Activated CD4-positive, alpha-beta T cell treated with anti-CD3 and anti-CD28 coated beads for 48 hours (primary cell): ENCODE data around the gene NDOR1.
"Not testable (repeated sequence)": the region's sequence is repeated elsewhere in the genome, so short reads cannot be mapped to it uniquely, and the experiment has no call there.

Source experiments
- DNase-seq: peaks from one replicate; pipeline ENCODE4 v3.0.0-alpha.2; 2020

NDOR1 gene

GRCh38 chr9:137245450-137246421 lies 40.2 kb downstream of the NDOR1 start:
- DNase-seq = no peak

DNA sequence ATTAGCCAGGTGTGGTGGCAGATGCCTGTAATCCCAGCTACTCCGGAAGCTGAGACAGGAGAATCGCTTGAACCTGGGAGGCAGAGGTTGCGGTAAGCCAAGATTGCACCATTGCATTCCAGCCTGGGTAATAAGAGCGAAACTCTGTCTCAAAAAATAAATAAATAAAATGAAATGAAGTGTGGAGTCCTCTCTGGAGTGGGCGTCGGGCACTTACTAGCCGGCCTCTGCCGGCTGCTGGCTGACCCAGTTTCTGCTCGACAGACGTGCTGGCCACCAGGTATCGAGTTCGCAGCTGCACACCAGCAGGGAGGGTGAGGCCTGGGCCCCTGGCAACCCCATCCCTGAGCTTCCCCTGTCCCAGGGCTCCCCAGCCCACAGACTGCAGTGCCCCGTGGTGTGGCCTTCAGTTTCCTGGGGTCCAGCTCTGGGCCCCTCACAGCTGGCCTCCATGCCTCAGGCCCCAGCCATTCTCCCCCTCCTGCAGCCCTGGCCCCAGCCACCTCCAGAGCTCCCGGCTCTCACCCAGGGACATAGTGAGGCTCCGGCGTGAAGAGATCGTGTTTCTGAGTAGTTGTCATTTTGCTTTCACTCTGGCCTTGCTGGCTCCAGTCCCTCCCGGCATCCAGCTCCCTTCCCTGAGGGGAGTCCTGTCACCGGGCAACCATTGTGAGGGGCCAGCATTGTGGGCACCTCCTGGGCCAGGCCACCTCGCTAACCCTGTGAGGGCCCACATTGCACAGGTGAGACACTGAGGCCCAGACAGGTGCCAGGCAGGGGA lies 41.8 kb downstream of the NDOR1 start:
- no peak for DNase-seq

DNA sequence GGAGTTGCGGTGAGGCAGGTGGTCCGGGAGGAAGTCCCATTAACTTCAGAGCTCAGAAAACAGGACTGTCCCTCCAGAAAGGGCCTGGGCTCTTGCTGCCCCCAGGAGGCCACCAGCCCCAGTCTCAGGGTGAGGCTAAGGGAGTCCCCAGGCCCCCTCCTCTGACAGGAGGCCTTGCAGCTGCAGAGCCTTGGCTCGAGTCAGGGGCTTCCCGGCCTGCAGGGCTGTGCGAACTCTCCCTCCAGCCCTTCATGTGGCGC lies 42.3 kb downstream of the NDOR1 start:
- no peak for DNase-seq

DNA sequence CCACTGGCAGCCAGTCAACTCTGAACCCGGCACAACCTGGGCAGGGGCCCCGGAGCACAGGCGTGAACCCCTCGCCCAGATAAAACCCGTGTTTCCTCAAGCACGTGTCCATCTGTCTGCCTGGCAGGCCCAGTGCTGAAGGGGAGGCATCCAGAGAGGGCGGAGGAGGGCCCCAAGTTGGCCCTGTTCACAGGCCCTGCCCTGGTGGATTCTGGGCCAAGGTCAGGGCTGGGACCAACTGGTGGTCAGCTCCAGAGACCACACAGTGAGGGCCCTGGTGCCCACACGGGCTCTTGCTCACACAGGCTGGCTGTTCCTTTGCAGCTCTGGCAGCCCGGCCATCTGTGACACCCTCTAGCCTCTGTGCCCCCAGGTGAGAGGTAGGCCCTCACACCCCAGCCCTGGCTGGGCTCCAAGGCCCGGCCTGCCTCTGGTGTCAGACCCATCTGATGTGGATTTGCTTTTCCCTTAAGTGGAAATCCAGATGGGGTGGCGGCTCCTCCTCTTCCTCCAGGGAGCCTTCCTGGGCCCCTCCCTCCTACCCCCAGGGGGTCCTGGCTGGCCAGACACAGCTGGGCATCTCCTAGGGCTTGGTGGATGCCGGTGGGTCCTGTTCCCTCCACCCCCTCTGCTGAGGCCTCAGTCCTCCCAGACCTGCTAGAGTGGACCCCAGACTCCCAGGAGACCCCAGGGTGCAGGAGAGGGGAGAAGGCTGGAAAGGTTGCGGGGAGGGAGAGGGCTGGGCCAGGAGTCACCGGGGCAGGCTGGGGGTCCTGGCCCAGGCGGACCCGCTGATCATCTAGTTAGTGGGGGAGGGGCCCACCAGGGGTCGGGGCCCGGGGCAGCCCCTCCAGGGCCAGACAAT lies 45.1 kb downstream of the NDOR1 start:
- no peak for DNase-seq

GRCh38 chr9:137251194-137251461 lies 45.6 kb downstream of the NDOR1 start, which contains the start of gene STPG3:
Gene STPG3, plus strand, starts transcription at chr9:137251286. Its CDS starts 1 bp downstream, at chr9:137251287.
- DNase-seq = no peak

DNA sequence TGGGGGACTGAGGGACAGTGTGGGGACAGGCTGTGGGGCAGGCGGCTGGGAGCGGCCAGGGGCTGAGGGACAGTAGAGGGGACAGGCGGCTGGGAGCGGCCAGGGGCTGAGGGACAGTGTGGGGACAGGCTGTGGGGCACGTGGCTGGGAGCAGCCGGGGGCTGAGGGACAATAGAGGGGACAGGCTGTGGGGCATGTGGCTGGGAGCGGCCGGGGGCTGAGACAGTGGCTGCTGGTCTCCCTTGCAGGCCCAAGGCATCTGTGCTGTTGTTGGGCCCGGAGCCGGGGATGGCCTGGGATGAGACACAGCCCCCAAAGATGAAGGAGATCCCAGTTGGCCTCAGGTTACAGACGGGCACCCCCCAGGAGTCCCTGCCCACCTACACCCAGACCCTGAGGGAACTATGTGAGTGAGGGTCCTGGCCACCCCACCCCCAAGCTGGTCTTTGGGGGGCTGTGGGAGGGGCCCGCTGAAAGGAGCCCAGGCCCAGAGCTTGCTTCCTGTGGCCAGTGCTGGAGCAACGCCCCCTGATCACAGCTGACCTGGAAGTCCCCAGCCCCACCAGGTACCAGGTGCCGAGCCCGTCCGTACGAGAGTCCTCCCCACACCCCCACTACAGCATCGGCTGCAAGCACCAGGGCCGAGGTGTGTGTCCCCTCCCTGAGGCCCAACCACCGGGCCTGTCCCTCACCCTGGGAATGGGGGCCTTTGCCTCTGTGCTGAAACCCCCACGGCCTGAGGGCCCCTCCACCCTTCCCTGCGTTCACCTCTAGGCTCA lies 46.2 kb downstream of the NDOR1 start:
- no peak for DNase-seq

- no peak for DNase-seq
Observed at GRCh38 chr9:137252555-137253506, 47.3 kb downstream of the NDOR1 start.

DNA sequence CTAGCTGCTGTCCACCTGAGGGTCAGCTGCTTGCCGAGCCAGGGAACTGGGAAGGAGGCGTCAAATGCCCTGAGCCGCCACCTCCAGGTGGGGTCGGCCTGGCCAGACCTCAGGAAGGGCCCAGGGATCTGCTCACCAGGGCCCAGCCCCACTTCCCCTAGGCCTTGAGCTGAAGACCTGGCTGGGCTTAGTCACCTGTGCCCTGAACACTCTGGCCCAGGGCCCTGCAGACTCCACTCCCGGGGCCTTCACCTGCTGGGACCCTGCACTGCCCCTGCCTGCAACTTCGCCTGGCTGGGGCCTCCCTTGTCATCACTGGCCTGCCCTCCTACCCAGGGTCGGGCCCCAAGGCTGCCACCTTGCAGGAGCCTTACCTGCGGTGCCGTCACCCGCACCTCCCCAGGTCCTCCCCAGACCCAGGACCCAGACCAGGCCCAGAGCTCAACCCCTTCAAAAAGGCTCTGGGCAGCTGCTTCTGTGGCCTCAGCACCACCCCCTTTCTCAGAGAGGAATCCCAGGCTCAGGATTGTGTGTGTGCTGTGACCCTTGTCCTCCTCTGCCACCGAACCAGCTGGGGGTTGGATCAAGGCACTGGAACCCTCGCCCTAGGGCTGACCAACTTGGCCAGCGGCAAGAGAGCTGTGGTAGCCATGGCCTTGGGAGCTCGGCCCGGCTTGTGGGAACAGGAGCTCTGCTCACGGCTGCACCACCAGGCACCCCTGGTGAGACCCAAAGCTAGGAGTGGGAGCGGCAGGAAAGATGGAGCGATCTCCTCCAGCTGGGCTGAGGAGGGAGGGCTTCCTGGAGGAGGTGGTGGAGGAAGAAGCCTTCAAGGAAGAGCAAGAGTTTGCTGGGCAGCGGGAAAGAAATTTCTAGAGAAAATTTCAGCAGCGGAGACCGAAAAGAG lies 48.5 kb downstream of the NDOR1 start:
- DNase-seq = no peak

DNA sequence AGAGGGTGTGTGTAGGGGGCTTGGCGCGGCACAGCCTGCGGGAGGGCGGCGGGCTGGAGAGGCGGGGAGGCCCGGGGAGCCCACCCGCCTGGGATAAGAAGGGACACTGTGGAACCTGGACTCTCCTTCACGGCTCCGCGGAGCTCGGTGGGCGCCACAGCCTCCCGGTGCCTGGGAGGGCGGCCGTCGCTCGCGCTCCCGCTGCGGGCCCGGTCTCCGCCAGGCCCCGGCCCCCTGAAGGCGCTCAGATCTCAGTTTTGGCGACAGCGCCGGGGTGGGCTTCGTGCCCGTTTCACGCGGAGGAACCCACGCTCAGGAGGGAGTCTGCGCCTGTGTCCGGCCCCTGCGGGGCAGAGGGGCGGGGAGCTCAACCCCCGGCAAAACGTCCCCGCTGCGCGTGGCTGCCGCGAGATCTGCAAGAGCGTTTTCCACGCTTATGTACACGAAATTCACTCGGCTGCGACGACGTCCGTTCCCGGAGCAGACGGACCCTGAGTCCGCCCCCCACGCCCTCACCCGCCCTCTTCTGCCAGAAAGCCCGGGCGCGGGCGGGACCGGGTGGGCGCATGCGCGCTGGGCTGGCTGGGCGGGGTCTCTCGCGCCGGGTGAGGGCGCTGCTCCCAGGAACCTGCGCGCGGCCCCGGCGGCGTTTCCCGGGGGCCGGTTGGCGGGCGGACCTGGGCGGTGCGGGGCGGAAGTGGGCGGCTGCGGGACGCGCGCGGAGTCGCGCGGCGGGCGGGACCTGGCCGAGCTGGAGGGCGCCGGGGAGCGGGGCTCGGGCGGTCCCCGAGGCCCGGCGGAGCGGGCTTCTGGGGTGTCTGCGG lies 49.3 kb downstream of the NDOR1 start, which contains the start of gene NELFB:
Gene NELFB (plus strand): TSS at position 704 of the 824 bp plus-strand sequence.
- DNase-seq = peak; percentile 96

- DNase-seq = peak; percentile 50
Observed at GRCh38 chr9:137255448-137256114, 50.1 kb downstream of the NDOR1 start.

- DNase-seq = no peak
Observed at GRCh38 chr9:137256362-137256761, 50.9 kb downstream of the NDOR1 start.

DNA sequence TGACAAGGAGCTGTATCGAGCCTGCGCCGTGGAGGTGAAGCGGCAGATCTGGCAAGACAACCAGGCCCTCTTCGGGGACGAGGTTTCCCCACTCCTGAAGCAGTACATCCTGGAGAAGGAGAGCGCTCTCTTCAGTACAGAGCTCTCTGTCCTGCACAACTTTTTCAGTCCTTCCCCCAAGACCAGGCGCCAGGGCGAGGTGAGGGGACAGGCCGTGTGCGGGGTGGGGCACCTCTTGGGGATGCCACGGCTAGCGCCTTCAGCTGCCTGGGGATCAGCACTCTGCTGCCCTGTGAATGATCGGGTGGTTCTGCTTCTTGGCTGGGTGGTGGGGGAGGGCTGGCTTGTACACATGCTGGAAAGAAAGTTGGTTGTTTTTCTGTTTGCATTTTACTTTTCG lies 51.4 kb downstream of the NDOR1 start:
- DNase-seq = no peak

GRCh38 chr9:137262173-137262908 lies 56.8 kb downstream of the NDOR1 start:
- DNase-seq = not testable (repeated sequence)

DNA sequence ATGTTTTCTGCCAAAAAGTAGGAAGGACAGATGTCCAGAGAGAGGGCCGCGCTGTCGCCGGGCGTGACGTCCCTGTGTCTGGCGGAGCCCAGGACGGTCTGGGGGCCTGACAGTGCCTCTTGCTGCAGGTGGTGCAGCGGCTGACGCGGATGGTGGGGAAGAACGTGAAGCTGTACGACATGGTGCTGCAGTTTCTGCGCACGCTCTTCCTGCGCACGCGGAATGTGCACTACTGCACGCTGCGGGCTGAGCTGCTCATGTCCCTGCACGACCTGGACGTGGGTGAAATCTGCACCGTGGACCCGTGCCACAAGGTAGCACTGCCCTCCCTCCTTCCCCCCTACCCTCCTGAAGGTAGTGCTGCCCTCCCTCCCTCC lies 57.4 kb downstream of the NDOR1 start:
- no peak for DNase-seq

GRCh38 chr9:137263506-137263905 lies 58.0 kb downstream of the NDOR1 start:
- no peak for DNase-seq

DNA sequence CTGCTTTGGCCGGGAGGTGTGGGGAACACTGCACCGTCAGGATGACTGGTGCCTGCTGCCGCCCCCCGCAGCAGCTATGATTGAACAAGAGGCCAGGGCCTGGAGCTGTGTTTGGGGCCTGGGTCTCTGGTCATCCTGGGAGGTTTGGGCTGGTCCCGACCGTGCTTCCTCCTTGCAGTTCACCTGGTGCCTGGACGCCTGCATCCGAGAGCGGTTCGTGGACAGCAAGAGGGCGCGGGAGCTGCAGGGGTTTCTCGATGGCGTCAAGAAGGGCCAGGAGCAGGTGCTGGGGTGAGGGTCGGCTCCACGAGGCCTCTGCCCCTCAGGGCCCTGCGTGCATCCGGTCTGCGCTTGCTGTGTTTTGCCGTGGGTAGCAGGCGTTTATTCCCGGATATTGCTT lies 58.6 kb downstream of the NDOR1 start:
- DNase-seq = no peak

GRCh38 chr9:137265496-137266161 lies 60.1 kb downstream of the NDOR1 start:
- DNase-seq = no peak
